ENCODE data around the gene ARHGAP32. TPM values are rescaled to one million over a fixed set of nuclear protein-coding genes. Genes with fewer than 3 reads are reported as not detected.
"Not testable (repeated sequence)": the region's sequence is repeated elsewhere in the genome, so short reads cannot be mapped to it uniquely, and the experiment has no call there.

The ARHGAP32 gene
- total RNA-seq, 1 donor from 2014 or later = 3.0 TPM

GRCh38 chr11:129040934-129041333 lies 151.2 kb downstream of the ARHGAP32 start:
- intact Hi-C loops (cut with micrococcal nuclease) = no loop called here

DNA sequence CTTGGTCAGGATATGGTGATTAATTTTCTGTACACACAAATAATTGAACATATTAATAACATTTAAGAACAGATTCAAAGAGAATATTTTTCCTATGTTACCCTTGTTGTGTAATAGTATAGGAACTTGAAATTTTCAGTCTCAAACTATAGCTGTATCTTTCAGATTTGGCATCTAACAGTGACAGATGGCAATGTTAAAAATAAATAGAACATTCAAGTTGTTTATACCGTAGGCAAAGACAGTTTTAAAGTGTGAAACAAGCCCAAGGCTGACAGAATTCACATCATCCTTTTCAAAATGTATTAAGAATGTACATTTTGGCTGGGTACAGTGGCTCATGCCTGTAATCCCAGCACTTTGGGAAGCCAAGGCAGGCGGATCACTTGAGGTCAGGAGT lies 156.9 kb downstream of the ARHGAP32 start:
- intact Hi-C loops (cut with micrococcal nuclease) = no loop called here

GRCh38 chr11:129034001-129034400 lies 158.1 kb downstream of the ARHGAP32 start:
- intact Hi-C loops (cut with micrococcal nuclease) = no loop called here

DNA sequence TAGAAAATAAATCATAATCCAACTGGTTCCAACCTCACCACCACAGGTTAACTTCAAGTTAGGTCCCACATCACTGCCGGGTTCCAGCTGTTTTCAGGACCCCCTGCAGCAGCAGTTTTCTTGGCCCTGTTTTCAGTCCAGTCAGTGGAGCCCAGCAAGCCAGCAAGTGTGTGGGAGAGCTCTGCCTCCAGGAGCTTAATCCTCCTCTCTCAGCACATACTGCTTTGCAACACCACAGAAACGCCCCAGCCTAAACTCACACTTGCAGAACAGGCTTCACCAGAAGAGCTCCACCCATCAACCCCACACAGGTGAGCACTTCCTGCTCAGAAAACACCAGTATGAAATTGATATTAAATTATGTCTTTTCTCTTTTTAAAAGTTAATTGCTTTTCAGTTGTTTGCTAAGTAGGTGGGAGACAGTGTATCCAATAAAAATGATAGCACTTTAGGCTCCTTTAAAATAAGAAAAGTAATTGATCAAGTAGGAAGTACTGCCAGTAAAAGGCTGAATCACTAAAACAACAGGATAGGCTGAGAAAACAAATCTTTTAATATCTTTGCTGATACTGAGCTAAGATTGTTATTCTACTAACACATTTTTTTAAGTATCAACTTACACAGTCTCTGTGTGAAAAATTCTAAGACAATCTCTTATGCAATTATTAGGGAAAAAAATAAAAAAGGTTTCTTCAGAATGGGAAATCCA lies 168.0 kb downstream of the ARHGAP32 start:
- intact Hi-C loops (cut with micrococcal nuclease) = loop anchor here (10.0 kb wide), 1 partner anchor 139 kb away; no protein-coding TSS in a partner anchor

DNA sequence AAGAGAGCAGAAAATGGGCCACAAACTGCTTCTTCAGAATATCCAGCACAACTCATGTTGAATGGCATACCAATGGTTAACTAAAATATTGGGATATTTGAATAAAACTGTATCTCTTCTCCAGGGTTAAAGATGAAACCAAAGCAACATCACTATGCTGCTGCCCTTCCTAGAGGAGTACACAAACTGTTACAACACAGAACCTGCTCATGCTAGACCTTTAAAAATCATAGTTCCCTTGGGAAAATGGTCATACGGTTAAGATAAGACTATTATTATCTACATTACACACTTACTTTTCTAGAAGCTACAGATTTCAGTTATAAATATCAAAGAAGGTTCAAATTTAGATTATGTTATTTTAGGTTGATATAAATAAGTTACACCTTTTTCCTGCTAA lies 170.8 kb downstream of the ARHGAP32 start:
- intact Hi-C loops (cut with micrococcal nuclease) = loop anchor here (10.0 kb wide), 1 partner anchor 136 kb away; no protein-coding TSS in a partner anchor

GRCh38 chr11:129018991-129019390 lies 173.1 kb downstream of the ARHGAP32 start:
- intact Hi-C loops (cut with micrococcal nuclease) = no loop called here

DNA sequence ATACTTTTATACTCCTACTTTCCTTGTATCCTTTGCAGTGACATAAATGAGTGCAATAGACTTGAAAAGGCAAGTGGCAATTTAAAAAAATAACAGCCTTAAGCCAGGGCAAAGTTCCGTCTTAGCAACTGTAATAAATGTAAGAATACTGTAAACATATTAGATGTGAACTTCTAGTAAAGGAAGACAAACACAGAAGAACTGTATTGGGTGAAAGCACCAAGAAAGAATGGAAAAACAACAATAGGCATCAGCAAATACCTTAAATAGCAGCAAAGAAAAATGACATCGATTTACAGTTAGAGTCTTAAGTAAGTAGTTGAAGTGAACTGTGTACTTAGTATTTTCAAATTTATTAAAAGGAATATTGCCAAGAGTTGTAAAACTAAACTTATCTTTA lies 174.0 kb downstream of the ARHGAP32 start:
- intact Hi-C loops (cut with micrococcal nuclease) = no loop called here

- intact Hi-C loops (cut with micrococcal nuclease) = no loop called here
Measured at GRCh38 chr11:129013737-129014475, 178.2 kb downstream of the ARHGAP32 start.

GRCh38 chr11:129012880-129013279 lies 179.2 kb downstream of the ARHGAP32 start:
- intact Hi-C loops (cut with micrococcal nuclease) = no loop called here

- intact Hi-C loops (cut with micrococcal nuclease) = no loop called here
Measured at GRCh38 chr11:129006161-129006560, 186.0 kb downstream of the ARHGAP32 start.

- intact Hi-C loops (cut with micrococcal nuclease) = not testable (repeated sequence)
Measured at GRCh38 chr11:128999165-128999564, 193.0 kb downstream of the ARHGAP32 start.

DNA sequence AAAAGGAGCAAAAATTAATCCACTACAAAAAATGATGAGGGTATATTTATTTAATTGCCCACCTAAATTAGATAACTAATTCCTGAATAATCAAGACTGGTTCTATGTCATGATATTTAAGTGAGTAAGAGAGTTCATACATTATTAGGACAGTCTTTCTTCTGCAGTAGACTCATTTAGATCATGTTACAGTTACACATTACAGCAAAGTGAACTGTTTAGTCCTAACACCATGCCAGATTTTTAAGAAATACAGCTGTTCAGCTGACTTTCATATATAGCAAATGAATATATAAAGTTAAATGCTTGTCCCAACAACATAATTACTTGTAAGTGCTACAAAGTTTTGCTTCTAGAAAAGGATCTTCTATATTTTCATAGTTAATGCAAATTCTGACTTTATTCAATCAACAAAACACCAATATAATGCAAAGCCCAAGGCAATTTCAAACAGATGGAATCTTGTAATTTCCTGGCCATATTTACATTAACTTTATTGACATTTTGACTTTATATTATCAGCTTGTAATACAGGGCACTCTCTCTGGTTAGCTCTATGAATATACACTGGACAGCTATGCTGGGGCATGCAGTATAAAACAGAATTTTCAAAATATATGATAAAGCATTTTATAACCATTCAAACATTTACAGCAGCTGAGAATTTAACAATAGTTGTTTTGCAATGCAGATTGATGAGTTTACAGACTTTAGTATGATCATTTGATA lies 203.7 kb downstream of the ARHGAP32 start:
- intact Hi-C loops (cut with micrococcal nuclease) = no loop called here

DNA sequence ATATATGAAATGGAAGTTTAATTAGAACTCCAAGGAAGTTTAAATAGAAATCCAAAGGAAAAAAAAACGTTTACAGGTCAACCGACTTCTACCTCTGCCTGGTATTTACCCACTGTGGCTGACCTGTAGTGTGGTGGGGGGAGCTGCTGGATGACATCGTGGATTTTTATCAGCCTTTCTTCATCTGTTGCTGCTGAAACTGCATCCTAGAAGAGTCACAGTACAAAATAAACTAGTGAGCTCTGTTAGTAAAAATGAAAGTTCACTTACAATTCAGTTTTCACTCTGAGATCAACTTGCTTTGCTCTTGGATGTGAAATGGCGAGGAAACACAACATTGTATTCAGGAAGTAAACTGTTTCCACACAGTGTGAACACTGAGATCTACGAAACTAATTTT lies 206.2 kb downstream of the ARHGAP32 start:
- intact Hi-C loops (cut with micrococcal nuclease) = loop anchor here (2.0 kb wide), 1 partner anchor 21 kb away; no protein-coding TSS in a partner anchor

- intact Hi-C loops (cut with micrococcal nuclease) = no loop called here
Measured at GRCh38 chr11:128983023-128983422, 209.1 kb downstream of the ARHGAP32 start.

DNA sequence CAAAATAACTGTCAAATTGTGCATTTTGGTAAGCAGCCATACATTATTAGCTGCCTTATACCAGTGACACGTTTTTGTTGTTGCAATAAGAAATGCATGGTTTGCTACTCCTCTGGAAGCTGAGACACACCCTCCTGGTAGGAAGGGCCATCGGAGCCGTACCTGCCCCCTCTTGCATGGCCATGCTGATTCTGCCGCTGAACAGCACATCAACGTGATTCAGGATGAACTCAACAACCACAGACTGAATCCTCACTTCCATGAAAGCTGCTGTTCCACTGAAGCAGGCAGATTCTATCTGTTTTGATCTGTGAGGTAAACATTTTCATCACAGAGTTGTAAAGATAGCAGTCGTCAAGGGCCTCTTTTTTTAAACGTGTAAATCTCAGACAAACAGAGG lies 210.9 kb downstream of the ARHGAP32 start:
- intact Hi-C loops (cut with micrococcal nuclease) = no loop called here

GRCh38 chr11:128970598-128971190 lies 221.4 kb downstream of the ARHGAP32 start:
- intact Hi-C loops (cut with micrococcal nuclease) = no loop called here

GRCh38 chr11:128968916-128969315 lies 223.2 kb downstream of the ARHGAP32 start:
- intact Hi-C loops (cut with micrococcal nuclease) = loop anchor here (10.0 kb wide), 2 partner anchors 444 to 1036 kb away; partner anchors contain the start of gene PRDM10

DNA sequence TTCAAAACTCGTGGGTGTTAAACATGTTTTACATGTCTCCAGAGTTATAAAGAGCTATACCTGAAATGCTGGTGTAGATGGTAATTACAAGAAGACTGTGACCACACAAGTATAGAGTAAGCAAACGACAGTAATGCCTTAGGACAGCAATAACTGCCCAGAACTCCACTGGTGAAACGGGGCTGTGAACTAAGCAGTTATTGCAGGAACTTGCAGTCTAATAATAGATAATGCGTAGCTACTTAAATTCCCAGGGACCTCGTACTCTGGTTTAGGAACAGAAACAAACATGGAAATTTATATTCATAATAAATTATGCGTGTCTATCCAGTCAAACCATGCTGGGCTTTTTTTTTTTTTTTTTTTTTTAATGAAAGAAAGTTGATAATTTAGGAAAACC lies 224.5 kb downstream of the ARHGAP32 start:
- intact Hi-C loops (cut with micrococcal nuclease) = loop anchor here (10.0 kb wide), 2 partner anchors 443 to 1037 kb away; partner anchors contain the start of gene PRDM10

- intact Hi-C loops (cut with micrococcal nuclease) = loop anchor here (1.0 to 10.0 kb wide), 6 partner anchors 21 to 1039 kb away; partner anchors contain the start of gene PRDM10
Measured at GRCh38 chr11:128965485-128965884, 226.6 kb downstream of the ARHGAP32 start.

DNA sequence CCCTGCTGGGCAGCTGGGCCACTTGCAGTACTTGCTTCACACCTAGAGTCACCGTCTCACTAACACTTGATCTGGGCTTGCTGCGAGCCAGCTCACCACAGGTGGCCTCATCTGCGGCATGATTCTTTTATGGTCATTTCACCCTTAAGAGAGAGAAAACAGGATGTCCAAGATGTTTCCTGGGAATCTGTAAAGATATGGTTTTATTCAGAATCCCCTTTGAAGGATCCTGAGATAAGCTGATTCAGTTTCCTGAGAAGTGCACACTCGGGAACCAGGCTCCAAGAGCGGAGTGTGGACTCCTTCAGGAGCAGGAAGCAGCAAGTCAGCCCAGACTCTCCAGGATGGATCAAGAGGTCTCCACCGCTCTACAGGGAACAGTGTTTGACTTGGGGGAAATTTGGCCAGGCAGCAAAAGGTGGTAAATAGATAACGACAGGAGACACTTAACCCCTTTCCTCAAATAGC lies 227.6 kb downstream of the ARHGAP32 start:
- intact Hi-C loops (cut with micrococcal nuclease) = loop anchor here (2.0 to 10.0 kb wide), 5 partner anchors 22 to 1040 kb away; partner anchors contain the start of gene PRDM10

Data from T-helper 1 cell treated with Interleukin-12 subunit alpha and Interleukin-12 subunit beta and Interleukin-4 antibody, amounts not matched to agents 30 ng/mL and 1 ng/mL, for 36 hours (primary cell).